MCF 10A (cell line): ENCODE data around the gene NAGPA. TPM values are rescaled to one million over a fixed set of nuclear protein-coding genes. Genes with fewer than 3 reads are reported as not detected.

Source experiments
- BruUV-seq: library from RNA; stranded (reverse); fragments of 400-500 nt; replicated peaks from 2 replicates; lab custom pipeline; 2021; lab: Mats Ljungman, UMichigan
- CTCF ChIA-PET: fragments of 300-600 bp; sonication (Branson Sonifier 250); formaldehyde crosslinking; extraction: SDS; loops from one replicate; lab custom pipeline; 2021; ENCODE audit warnings: antibody characterized with exemption, inconsistent platforms; lab: Yijun Ruan, JAX
- POLR2A ChIA-PET: fragments of 300-600, 350-650 bp; sonication (Branson Sonifier 250); formaldehyde crosslinking; extraction: SDS; loops from one replicate; lab custom pipeline; 2020; ENCODE audit warnings: antibody characterized with exemption, inconsistent platforms; lab: Yijun Ruan, JAX
- DNase-seq: peaks from one replicate; pipeline ENCODE4 v3.0.0-alpha.2; 2018; ENCODE audit not compliant: unreplicated experiment
- H3K27ac Mint-ChIP-seq: one replicate; pipeline ENCODE4 v1.8.0; 2022; ENCODE audit warnings: mild to moderate bottlenecking, low read depth, mixed read lengths; ENCODE audit not compliant: unreplicated experiment
- H3K27me3 Mint-ChIP-seq: one replicate; pipeline ENCODE4 v1.8.0; 2022; ENCODE audit warnings: mixed read lengths; ENCODE audit not compliant: insufficient read depth, unreplicated experiment
- H3K36me3 Mint-ChIP-seq: one replicate; pipeline ENCODE4 v1.8.0; 2022; ENCODE audit warnings: mild to moderate bottlenecking, moderate library complexity, mixed read lengths; ENCODE audit not compliant: insufficient read depth, unreplicated experiment
- H3K4me1 Mint-ChIP-seq: one replicate; pipeline ENCODE4 v1.8.0; 2022; ENCODE audit warnings: mixed read lengths; ENCODE audit not compliant: insufficient read depth, unreplicated experiment
- H3K4me3 Mint-ChIP-seq: one replicate; pipeline ENCODE4 v1.8.0; 2022; ENCODE audit warnings: mild to moderate bottlenecking, moderate library complexity, mixed read lengths; ENCODE audit not compliant: unreplicated experiment
- H3K9me3 Mint-ChIP-seq: one replicate; pipeline ENCODE4 v1.8.0; 2022; ENCODE audit warnings: mixed read lengths; ENCODE audit not compliant: unreplicated experiment
- intact Hi-C: fragments of 100-400 bp; cut with micrococcal nuclease; formaldehyde crosslinking; loops from 2 replicates; pipeline ENCODE4 v1.14.1; 2022
- total RNA-seq: library from RNA; stranded (reverse); gene quantifications from 2 replicates; pipeline ENCODE4 v1.2.3, GENCODE V29; 2022
- TF ChIP-seq, protein P1 (sequence below): fragments of 200-600 bp; IDR thresholded peaks from one replicate; pipeline ENCODE4 v1.8.0; 2022; ENCODE audit warnings: antibody characterized with exemption, mild to moderate bottlenecking; ENCODE audit not compliant: unreplicated experiment

The NAGPA gene
- total RNA-seq, 1 experiment from 2014 or later = 4.9 TPM

DNA sequence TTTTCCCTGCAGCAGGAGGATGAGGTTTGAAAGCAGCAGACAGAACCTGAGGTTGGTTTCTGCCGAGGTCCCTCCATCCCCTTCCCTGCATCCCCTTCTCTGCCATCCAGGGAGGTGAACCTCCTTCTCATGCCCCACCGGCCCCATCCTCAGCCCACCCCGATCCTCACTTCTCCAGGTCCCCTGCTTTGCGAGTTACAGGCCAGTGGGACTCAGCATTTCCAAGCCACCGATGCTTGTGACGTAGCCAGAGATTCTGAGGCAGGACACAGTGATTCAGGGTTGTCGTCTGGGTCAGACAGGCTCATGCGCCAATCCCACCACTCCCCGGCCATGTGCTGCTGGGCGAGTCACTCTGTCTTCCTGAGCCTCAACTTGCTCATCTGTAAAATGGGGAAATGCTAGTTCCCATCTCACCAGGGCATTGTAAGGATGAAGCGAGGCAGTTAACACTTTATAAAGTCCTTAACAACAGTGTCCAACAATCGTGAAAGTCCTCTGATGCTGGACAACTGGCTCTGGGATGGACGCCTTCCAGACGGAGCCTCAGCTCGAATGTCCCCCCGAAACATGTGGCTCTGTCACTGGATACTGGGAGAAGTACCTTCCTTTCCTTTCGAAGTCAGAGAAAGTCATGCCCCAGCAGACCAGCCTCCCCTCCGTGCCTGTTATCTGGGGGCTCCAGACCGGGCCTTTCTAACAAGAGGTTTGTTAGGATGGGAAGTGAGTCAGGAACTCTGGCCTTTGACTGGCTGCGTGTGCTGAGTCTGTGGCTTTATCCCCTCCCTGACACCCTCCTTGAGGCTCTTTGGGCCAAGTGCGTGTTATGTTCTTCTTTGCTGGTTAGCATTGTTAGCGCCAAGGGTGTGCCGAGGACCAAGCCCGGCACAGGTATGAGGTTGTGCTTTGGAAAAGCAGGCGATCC is 53.7 kb downstream of the NAGPA start:
- ChIA-PET POLR2A (no interaction called here), CTCF (interaction anchor here (0.6 kb wide), 1 partner anchor 433 kb away, joined by 3 read pairs; no protein-coding TSS in a partner anchor)
- Mint-ChIP-seq H3K27ac (no peak overlapping the region), H3K4me3 (no peak overlapping the region), H3K9me3 (no peaks in the 10 kb centered on the region), H3K4me1 (no peaks in the 10 kb centered on the region), H3K27me3 (peaks cover 15% of the 10 kb centered on the region), H3K36me3 (no peaks in the 10 kb centered on the region)
- TF ChIP-seq, protein P1, sequence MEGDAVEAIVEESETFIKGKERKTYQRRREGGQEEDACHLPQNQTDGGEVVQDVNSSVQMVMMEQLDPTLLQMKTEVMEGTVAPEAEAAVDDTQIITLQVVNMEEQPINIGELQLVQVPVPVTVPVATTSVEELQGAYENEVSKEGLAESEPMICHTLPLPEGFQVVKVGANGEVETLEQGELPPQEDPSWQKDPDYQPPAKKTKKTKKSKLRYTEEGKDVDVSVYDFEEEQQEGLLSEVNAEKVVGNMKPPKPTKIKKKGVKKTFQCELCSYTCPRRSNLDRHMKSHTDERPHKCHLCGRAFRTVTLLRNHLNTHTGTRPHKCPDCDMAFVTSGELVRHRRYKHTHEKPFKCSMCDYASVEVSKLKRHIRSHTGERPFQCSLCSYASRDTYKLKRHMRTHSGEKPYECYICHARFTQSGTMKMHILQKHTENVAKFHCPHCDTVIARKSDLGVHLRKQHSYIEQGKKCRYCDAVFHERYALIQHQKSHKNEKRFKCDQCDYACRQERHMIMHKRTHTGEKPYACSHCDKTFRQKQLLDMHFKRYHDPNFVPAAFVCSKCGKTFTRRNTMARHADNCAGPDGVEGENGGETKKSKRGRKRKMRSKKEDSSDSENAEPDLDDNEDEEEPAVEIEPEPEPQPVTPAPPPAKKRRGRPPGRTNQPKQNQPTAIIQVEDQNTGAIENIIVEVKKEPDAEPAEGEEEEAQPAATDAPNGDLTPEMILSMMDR = no peak
- DNase-seq = no peak
- intact Hi-C loops = no loop called here
- BruUV-seq = no TSS peak

DNA sequence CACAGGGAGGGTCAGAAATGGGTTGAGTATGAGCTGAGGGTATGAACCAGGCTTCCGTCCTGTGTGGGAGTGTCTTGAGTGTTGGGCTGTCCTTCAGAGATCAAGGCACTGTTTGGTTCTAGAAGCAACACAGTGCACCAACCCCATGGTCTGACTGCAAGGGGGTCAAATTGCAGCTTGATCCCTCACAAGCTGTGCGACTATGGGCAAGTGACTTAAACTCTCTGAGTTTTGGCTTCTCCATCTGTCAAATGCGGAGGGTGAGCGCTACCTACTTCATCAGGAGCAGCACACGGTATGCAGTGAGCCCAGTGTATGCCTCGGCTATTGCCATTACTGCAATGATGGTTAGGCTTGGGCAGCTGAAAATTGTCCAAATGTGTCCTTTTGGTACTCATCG is 54.6 kb downstream of the NAGPA start:
- no peaks in the 10 kb centered on the region for H3K36me3 Mint-ChIP-seq
- no peaks in the 10 kb centered on the region for H3K9me3 Mint-ChIP-seq
- no TSS peak for BruUV-seq
- no peak for DNase-seq
- peaks cover 15% of the 10 kb centered on the region for H3K27me3 Mint-ChIP-seq
- ChIA-PET POLR2A (no interaction called here), CTCF (interaction anchor here (0.6 kb wide), 2 partner anchors 70 to 433 kb away, joined by 3 read pairs; no protein-coding TSS in a partner anchor)
- H3K4me1 Mint-ChIP-seq = no peaks in the 10 kb centered on the region
- H3K4me3 Mint-ChIP-seq = no peak overlapping the region
- intact Hi-C loops = no loop called here
- H3K27ac Mint-ChIP-seq = no peak overlapping the region
- TF ChIP-seq, protein P1 = no peak

GRCh38 chr16:4976611-4977145 is 57.1 kb downstream of the NAGPA start:
- DNase-seq = no peak
- H3K27ac Mint-ChIP-seq = no peak overlapping the region
- H3K4me1 Mint-ChIP-seq = no peaks in the 10 kb centered on the region
- no peak overlapping the region for H3K4me3 Mint-ChIP-seq
- no peaks in the 10 kb centered on the region for H3K9me3 Mint-ChIP-seq
- peaks cover 29% of the 10 kb centered on the region for H3K27me3 Mint-ChIP-seq
- TF ChIP-seq, protein P1 = no peak
- no peaks in the 10 kb centered on the region for H3K36me3 Mint-ChIP-seq
- ChIA-PET POLR2A (no interaction called here), CTCF (no interaction called here)
- BruUV-seq = no TSS peak
- intact Hi-C loops = no loop called here

DNA sequence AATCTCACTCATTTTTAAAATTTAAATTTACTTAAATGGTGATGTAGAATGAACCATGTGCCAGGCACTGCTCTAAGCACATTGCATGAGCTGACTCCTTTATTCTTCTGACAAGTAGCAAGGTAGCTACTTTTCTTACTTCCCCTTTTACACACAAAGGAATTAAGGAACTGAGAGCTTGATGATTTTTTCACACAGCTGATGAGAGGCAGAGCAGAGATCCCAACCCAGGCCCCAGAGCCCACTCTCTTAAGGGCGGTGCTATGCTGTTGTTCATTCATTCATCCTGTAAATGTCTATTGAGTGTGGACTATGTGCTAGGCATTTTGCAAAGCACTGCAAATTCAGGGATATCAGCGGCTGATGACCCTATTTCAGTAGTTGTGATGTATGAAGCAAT is 57.7 kb downstream of the NAGPA start:
- ChIA-PET CTCF (no interaction called here), POLR2A (no interaction called here)
- no TSS peak for BruUV-seq
- Mint-ChIP-seq H3K27ac (no peak overlapping the region), H3K4me3 (no peak overlapping the region), H3K4me1 (no peaks in the 10 kb centered on the region), H3K9me3 (no peaks in the 10 kb centered on the region), H3K27me3 (peaks cover 34% of the 10 kb centered on the region), H3K36me3 (no peaks in the 10 kb centered on the region)
- TF ChIP-seq, protein P1 = no peak
- no peak for DNase-seq
- intact Hi-C loops = no loop called here
